MCF 10A (cell line): Measurements from ENCODE around the gene CMTM4. TPM values are rescaled to one million over a fixed set of nuclear protein-coding genes. Genes with fewer than 3 reads are reported as not detected.
A peak's percentile ranks its signal among the peaks of the same experiment; 100 is the strongest.

Experiments
- Bru-seq: library from RNA; stranded (reverse); fragments of 400-500 nt; gene quantifications from one replicate; lab custom pipeline; 2021; lab: Mats Ljungman, UMichigan
- BruChase-seq, 2 experiments: library from RNA; stranded (reverse); fragments of 400-500 nt; gene quantifications; one replicate each; lab custom pipeline; 2021; lab: Mats Ljungman, UMichigan
- BruUV-seq: library from RNA; stranded (reverse); fragments of 400-500 nt; replicated peaks from 2 replicates; lab custom pipeline; 2021; lab: Mats Ljungman, UMichigan
- CTCF ChIA-PET: fragments of 300-600 bp; sonication (Branson Sonifier 250); formaldehyde crosslinking; extraction: SDS; loops from one replicate; lab custom pipeline; 2021; ENCODE audit warnings: antibody characterized with exemption, inconsistent platforms; lab: Yijun Ruan, JAX
- POLR2A ChIA-PET: fragments of 300-600, 350-650 bp; sonication (Branson Sonifier 250); formaldehyde crosslinking; extraction: SDS; loops from one replicate; lab custom pipeline; 2020; ENCODE audit warnings: antibody characterized with exemption, inconsistent platforms; lab: Yijun Ruan, JAX
- DNase-seq: peaks from one replicate; pipeline ENCODE4 v3.0.0-alpha.2; 2018; ENCODE audit not compliant: unreplicated experiment
- H3K27ac Mint-ChIP-seq: one replicate; pipeline ENCODE4 v1.8.0; 2022; ENCODE audit warnings: mild to moderate bottlenecking, low read depth, mixed read lengths; ENCODE audit not compliant: unreplicated experiment
- H3K27me3 Mint-ChIP-seq: one replicate; pipeline ENCODE4 v1.8.0; 2022; ENCODE audit warnings: mixed read lengths; ENCODE audit not compliant: insufficient read depth, unreplicated experiment
- H3K36me3 Mint-ChIP-seq: one replicate; pipeline ENCODE4 v1.8.0; 2022; ENCODE audit warnings: mild to moderate bottlenecking, moderate library complexity, mixed read lengths; ENCODE audit not compliant: insufficient read depth, unreplicated experiment
- H3K4me1 Mint-ChIP-seq: one replicate; pipeline ENCODE4 v1.8.0; 2022; ENCODE audit warnings: mixed read lengths; ENCODE audit not compliant: insufficient read depth, unreplicated experiment
- H3K4me3 Mint-ChIP-seq: one replicate; pipeline ENCODE4 v1.8.0; 2022; ENCODE audit warnings: mild to moderate bottlenecking, moderate library complexity, mixed read lengths; ENCODE audit not compliant: unreplicated experiment
- H3K9me3 Mint-ChIP-seq: one replicate; pipeline ENCODE4 v1.8.0; 2022; ENCODE audit warnings: mixed read lengths; ENCODE audit not compliant: unreplicated experiment
- intact Hi-C: fragments of 100-400 bp; cut with micrococcal nuclease; formaldehyde crosslinking; loops from 2 replicates; pipeline ENCODE4 v1.14.1; 2022
- long read RNA-seq: library from polyadenylated mRNA; stranded (forward); transcript quantifications from one replicate; pipeline ENCODE4 v2.0.0, GENCODE V29; 2022
- total RNA-seq: library from RNA; stranded (reverse); gene quantifications from 2 replicates; pipeline ENCODE4 v1.2.3, GENCODE V29; 2022
- TF ChIP-seq, protein P1 (sequence below): fragments of 200-600 bp; IDR thresholded peaks from one replicate; pipeline ENCODE4 v1.8.0; 2022; ENCODE audit warnings: antibody characterized with exemption, mild to moderate bottlenecking; ENCODE audit not compliant: unreplicated experiment

Gene CMTM4
- 27.2 and 36.7 TPM in 2 replicates for total RNA-seq
- percentile 65 among the genes with signal in this experiment for Bru-seq, nascent RNA
- BruChase-seq, experiment 1, labeled RNA remaining after a 6-hour chase, result percentile 83 among the genes with signal in this experiment
- percentile 74 among the genes with signal in this experiment for BruChase-seq, experiment 2, labeled RNA remaining after a 2-hour chase
- long read RNA-seq, full-length matches to known transcripts, result 19 of 25 reads
- long read RNA-seq, partial matches to known transcripts, result 0 of 25 reads
- long read RNA-seq, other reads (novel, unspliced or antisense), result 6 of 25 reads

DNA sequence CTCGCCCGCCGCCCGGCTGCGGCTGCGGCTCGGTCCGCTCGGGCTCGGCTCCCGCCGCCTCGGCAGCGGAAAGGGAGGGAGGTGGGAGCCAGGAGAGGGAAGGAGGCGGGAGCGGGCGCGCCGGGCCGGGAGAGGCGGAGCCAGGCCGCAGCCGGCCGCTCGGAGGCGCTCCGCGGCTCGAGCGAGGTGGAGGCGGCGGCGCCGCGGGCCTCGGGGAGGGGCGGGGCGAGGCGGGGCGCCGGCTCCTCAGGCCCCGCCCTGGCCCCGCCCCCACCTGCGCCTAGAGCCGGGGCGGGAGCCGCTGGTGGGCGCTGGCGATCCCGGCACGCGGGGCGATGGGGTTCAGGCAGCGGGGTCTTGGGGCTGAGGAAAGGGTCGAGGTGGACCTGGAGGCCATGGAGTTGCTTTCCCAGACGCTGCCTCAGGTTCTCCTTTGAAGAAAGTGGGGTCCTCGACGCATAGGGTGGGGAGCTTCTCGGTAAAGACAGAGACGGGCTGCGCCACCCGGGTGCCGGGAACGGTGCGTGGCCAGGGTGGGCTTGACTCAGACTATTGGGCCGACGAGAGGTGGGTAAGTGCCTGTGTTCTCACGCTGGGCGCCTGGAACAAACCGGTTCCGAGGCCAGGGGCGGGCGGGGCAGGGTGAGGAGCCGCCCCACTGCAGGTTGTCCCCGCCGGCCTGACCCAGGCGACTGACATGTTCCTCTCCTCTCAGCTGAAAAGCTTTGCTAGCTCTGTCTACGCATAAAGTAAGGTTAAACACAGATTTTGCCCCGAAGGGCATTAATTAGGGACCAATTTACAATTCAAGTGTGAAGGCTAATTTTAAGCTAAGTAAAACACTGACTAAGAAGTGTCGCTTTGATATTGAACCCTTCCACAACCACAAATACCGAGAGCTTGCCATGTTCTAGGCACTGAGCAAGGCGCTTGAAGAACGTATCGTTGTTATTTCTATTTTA, at the start of gene CMTM4:
TSS of gene CMTM4 (minus strand) at position 75 of the 962 bp plus-strand sequence. CDS start 218 bp downstream, outside the sequence.
- peak within 1 kb of the TSS; percentile 69 for H3K27ac Mint-ChIP-seq
- H3K4me3 Mint-ChIP-seq, result peak within 1 kb of the TSS; percentile 79
- peaks cover 14% of the 10 kb centered on the region for H3K4me1 Mint-ChIP-seq
- POLR2A ChIA-PET, result interaction anchor here (0.6 to 2.2 kb wide), 13 partner anchors 13 to 415 kb away, joined by 3 to 10 read pairs (median 3); no protein-coding TSS in a partner anchor
- no peaks in the 10 kb centered on the region for H3K27me3 Mint-ChIP-seq
- no peaks in the 10 kb centered on the region for H3K36me3 Mint-ChIP-seq
- H3K9me3 Mint-ChIP-seq, result no peaks in the 10 kb centered on the region
- TF ChIP-seq, protein P1, sequence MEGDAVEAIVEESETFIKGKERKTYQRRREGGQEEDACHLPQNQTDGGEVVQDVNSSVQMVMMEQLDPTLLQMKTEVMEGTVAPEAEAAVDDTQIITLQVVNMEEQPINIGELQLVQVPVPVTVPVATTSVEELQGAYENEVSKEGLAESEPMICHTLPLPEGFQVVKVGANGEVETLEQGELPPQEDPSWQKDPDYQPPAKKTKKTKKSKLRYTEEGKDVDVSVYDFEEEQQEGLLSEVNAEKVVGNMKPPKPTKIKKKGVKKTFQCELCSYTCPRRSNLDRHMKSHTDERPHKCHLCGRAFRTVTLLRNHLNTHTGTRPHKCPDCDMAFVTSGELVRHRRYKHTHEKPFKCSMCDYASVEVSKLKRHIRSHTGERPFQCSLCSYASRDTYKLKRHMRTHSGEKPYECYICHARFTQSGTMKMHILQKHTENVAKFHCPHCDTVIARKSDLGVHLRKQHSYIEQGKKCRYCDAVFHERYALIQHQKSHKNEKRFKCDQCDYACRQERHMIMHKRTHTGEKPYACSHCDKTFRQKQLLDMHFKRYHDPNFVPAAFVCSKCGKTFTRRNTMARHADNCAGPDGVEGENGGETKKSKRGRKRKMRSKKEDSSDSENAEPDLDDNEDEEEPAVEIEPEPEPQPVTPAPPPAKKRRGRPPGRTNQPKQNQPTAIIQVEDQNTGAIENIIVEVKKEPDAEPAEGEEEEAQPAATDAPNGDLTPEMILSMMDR, result peak; percentile 12
- CTCF ChIA-PET, result interaction anchor here (0.6 to 2.4 kb wide), 15 partner anchors 9 to 199 kb away, joined by 3 to 12 read pairs (median 4); partner anchors contain the start of gene DYNC1LI2
- peak; percentile 89 for DNase-seq
- no TSS peak for BruUV-seq
- intact Hi-C loops, result loop anchor here (1.0 kb wide), 1 partner anchor 89 kb away; no protein-coding TSS in a partner anchor

DNA sequence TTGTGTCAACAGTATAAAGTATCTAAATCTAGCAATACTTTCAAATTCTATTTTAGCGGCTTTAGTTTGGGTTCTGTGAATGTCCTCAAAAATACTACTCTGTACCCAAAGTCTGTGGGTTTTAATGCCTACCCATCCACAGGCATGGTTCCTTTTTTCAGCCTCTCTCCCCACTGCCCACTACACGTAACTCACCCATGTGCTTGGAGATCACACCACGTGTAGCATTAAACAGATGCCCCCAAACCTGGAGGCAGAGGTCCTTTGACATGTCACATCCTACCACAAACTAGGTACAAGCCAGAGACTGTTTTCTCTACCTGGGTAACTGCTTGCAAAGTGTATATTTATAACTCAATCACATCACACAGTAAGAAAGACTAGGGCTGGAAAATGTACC, 49.5 kb upstream of the CMTM4 start:
- ChIA-PET POLR2A (no interaction called here), CTCF (interaction anchor here (0.6 to 2.2 kb wide), 3 partner anchors 10 to 96 kb away, joined by 3 to 7 read pairs (median 3); no protein-coding TSS in a partner anchor)
- H3K27ac Mint-ChIP-seq, result no peak overlapping the region
- TF ChIP-seq, protein P1, result no peak
- H3K4me1 Mint-ChIP-seq, result peaks cover 36% of the 10 kb centered on the region
- H3K4me3 Mint-ChIP-seq, result no peak overlapping the region
- intact Hi-C loops, result loop anchor here (10.0 kb wide), 1 partner anchor 341 kb away; no protein-coding TSS in a partner anchor
- no peaks in the 10 kb centered on the region for H3K27me3 Mint-ChIP-seq
- peaks cover 78% of the 10 kb centered on the region for H3K36me3 Mint-ChIP-seq
- H3K9me3 Mint-ChIP-seq, result no peaks in the 10 kb centered on the region
- no TSS peak for BruUV-seq
- no peak for DNase-seq

DNA sequence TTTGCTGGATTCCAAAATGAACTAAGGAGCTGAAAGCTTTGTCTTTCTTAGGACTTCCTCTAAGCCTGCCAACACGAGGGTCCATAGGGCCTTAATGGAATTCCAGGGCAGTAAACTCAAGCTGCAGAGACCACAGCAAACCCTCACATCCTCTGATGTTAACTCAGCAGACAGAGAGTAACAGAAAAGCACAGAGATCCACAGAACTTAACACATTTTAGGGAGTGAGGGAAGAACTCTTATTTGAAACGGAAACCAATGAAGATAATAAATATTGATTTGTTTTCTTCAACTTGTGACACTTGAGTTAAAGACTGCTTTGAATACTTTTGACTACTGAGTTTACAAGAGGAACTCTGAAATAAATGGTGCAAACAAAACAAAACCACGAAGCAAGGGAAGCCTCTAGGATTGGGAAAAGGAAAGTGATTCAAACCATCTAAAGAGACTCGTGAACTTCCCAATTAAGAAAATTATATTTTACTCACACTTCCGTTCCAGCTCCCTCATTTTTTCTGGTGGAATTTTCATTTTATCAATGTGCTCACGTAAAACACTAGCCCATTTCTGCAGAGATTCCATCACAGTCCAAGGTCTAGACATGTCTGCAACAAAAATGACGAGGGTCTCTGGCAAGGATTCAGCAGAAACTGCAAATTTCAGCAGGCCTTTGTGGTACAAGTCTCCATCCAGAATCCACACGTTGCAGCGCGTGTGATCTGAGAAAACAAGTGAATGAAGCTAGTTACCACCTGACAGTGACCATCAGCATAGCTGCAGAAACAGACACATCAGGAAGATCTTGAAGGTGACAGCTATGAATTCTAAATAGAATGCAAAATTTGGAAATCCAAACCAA, 45.6 kb upstream of the CMTM4 start:
- H3K36me3 Mint-ChIP-seq, result peaks cover 87% of the 10 kb centered on the region
- intact Hi-C loops, result loop anchor here (2.0 to 10.0 kb wide), 2 partner anchors 79 to 337 kb away; no protein-coding TSS in a partner anchor
- H3K9me3 Mint-ChIP-seq, result no peaks in the 10 kb centered on the region
- ChIA-PET POLR2A (interaction anchor here (0.6 to 3.5 kb wide), 6 partner anchors 9 to 126 kb away, joined by 3 to 38 read pairs (median 6); partner anchors contain the start of gene DYNC1LI2), CTCF (interaction anchor here (0.6 to 7.4 kb wide), 11 partner anchors 8 to 337 kb away, joined by 3 to 71 read pairs (median 8); partner anchors contain the start of genes DYNC1LI2 and NAE1)
- peak overlapping the region; percentile 35 for H3K4me3 Mint-ChIP-seq
- DNase-seq, result no peak
- TF ChIP-seq, protein P1, result no peak
- no peaks in the 10 kb centered on the region for H3K27me3 Mint-ChIP-seq
- TSS peak; percentile 47 for BruUV-seq
- H3K27ac Mint-ChIP-seq, result peak overlapping the region; percentile 66
- peaks cover 32% of the 10 kb centered on the region for H3K4me1 Mint-ChIP-seq
